HEK293 (cell line): ENCODE data around the gene MBOAT7.
"Not testable (repeated sequence)": the region's sequence is repeated elsewhere in the genome, so short reads cannot be mapped to it uniquely, and the experiment has no call there.

Source experiments
- CTCF ChIP-seq: fragments of 450-650 bp; formaldehyde crosslinking; IDR thresholded peaks from 2 replicates; pipeline ENCODE4 v1.5.1; 2016; ENCODE audit warnings: missing biosample characterization, missing genetic modification characterization
- SP7 ChIP-seq: fragments of 450-650 bp; formaldehyde crosslinking; IDR thresholded peaks from 2 replicates; pipeline ENCODE4 v1.5.1; 2016; ENCODE audit warnings: missing biosample characterization, missing genetic modification characterization

- TF ChIP-seq SP7 (tag by site-specific recombination); CTCF: not testable (repeated sequence)
Observed at GRCh38 chr19:54194463-54194862, 5.1 kb upstream of the MBOAT7 start.
